Prostate gland (tissue), 2 donors: ENCODE measurements around the gene LURAP1L. TPM values are rescaled to one million over a fixed set of nuclear protein-coding genes. Genes with fewer than 3 reads are reported as not detected.

Experiments used
- DNase-seq: peaks from one replicate; pipeline ENCODE4 v3.0.0-alpha.2; 2019; ENCODE audit warnings: low spot score
- H3K27ac ChIP-seq, 2 donors: fragments of 200-600 bp; sonication (generic); 2 replicates each; pipeline ENCODE4 v1.5.1; 2017 to 2019
- H3K27me3 ChIP-seq: fragments of 200-600 bp; sonication (generic); replicated peaks from 2 replicates; pipeline ENCODE4 v1.5.1; 2019; ENCODE audit not compliant: insufficient read depth
- H3K36me3 ChIP-seq, 2 donors: fragments of 200-600 bp; sonication (generic); 1 replicate in 1 of 2; 2 replicates in 1 of 2; pipeline versions ENCODE4 v1.5.1 to v1.8.1; 2017 to 2019
- H3K4me1 ChIP-seq: fragments of 200-600 bp; sonication (generic); replicated peaks from 2 replicates; pipeline ENCODE4 v1.5.1; 2019
- H3K4me3 ChIP-seq, 2 donors: fragments of 200-600 bp; sonication (generic); 2 replicates each; pipeline ENCODE4 v1.5.1; 2017 to 2019
- H3K9me3 ChIP-seq: fragments of 200-600 bp; sonication (generic); 2 replicates; pipeline ENCODE4 v1.5.1; 2017
- POLR2A ChIP-seq: fragments of 450-650 bp; IDR thresholded peaks from one replicate; pipeline ENCODE4 v1.6.1; 2016; ENCODE audit warnings: antibody characterized with exemption, mild to moderate bottlenecking
- POLR2AphosphoS5 ChIP-seq: sonication (generic); formaldehyde crosslinking; IDR thresholded peaks from one replicate; pipeline ENCODE4 v1.6.1; 2017; ENCODE audit warnings: antibody characterized with exemption
- WGBS: methylation state at CpG from one replicate; pipeline ENCODE4 v1.1.5; 2018; 5-methylcytosine and 5-hydroxymethylcytosine counted together
- intact Hi-C: fragments of 100-400 bp; cut with DNase I; formaldehyde crosslinking; loops from one replicate; pipeline ENCODE4 v1.14.2; 2022
- total RNA-seq, 2 donors: library from RNA; depleted of rRNA; stranded (reverse); fragments of >200 nt; gene quantifications; one replicate each; pipeline ENCODE4 v1.1.0, GENCODE V29; 2016
- TF ChIP-seq, protein P1 (sequence below), 4 experiments: fragments of 200-600 bp in 2 of 4; fragments of 450-650 bp in 2 of 4; sonication (generic) in 2 of 4; IDR thresholded peaks; 1 replicate in 3 of 4; 2 replicates in 1 of 4; pipeline ENCODE4 v1.5.1; 2016 to 2019; ENCODE audit warnings: antibody characterized with exemption in 4 of 4, mild to moderate bottlenecking in 2 of 4, moderate library complexity in 2 of 4

The LURAP1L gene
- total RNA-seq, 2 donors from 2014 or later = 2.7 to 8.8 TPM

DNA sequence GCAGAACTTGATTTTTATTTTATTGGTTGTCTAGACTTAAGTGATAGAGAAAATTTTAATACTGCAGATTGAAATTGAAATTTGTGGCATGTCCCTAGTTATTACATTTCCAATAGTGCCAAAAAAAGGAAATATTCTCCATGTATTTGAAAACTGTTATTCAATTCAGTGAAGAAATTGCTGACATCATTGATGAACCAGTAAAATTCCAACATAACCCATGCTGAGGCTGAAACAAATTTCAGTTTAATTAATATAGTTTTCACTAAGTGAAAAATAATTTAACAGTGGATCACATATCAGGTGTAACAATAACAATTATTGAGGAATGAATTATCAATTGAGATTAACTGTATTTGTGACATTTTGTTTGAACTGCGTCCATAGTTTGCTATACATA, 38.7 kb downstream of the LURAP1L start:
- Histone ChIP-seq H3K27ac (no peak overlapping the region), H3K4me3 (no peak overlapping the region), H3K27me3 (no peaks in the 10 kb centered on the region), H3K9me3 (no peaks in the 10 kb centered on the region), H3K4me1 (no peaks in the 10 kb centered on the region), H3K36me3 (no peaks in the 10 kb centered on the region)
- 95% methylated on average over 1 of the region's 1 CpG for WGBS
- TF ChIP-seq, protein P1, sequence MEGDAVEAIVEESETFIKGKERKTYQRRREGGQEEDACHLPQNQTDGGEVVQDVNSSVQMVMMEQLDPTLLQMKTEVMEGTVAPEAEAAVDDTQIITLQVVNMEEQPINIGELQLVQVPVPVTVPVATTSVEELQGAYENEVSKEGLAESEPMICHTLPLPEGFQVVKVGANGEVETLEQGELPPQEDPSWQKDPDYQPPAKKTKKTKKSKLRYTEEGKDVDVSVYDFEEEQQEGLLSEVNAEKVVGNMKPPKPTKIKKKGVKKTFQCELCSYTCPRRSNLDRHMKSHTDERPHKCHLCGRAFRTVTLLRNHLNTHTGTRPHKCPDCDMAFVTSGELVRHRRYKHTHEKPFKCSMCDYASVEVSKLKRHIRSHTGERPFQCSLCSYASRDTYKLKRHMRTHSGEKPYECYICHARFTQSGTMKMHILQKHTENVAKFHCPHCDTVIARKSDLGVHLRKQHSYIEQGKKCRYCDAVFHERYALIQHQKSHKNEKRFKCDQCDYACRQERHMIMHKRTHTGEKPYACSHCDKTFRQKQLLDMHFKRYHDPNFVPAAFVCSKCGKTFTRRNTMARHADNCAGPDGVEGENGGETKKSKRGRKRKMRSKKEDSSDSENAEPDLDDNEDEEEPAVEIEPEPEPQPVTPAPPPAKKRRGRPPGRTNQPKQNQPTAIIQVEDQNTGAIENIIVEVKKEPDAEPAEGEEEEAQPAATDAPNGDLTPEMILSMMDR (IDR thresholded peaks at IDR 0.05) = no peak
- no peak for TF ChIP-seq POLR2AphosphoS5
- no peak for TF ChIP-seq POLR2A
- intact Hi-C loops = loop anchor here (5.0 kb wide), 1 partner anchor 36 kb away; the partner anchor contains the start of gene LURAP1L
- DNase-seq = no peak

DNA sequence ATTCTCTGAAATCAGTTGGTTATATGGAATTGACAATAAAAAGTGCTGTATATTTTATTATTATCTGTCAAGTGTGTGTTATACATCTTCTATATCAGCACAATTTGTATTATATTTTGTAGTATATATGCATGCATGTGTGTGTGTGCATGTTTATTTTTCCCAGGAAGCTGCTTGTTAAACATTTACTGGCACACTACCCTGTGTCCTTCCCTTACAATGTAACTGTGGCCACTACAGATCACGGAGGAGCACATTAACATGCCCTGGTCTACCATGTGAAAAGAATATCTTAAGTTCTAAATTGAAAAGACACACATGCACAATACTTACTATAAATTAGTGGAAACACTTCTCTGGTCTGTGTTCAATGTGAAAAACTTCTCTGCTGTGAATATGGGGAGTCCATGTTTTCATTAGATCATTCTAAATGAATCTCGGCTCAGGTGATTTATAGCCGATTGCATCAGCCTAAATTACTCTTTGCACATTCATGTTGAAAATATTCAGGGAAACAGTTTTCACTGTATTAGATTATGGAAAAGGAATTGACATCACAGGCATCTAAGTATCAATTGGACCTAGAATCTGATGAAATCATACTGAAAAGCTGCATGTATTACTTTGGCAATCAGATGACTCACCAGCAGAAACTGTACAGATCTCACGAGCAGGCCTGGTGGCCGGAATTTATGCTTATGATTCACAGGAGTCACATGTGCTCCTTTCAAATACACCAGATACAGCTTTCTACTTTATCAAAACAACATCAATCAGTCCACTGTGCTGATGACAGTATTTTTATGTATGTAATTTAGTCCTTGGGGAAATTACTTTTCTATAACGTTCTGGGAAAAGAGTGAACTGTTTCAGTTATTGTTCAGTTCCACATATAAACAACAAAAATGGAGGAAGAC, 39.4 kb downstream of the LURAP1L start:
- TF ChIP-seq, protein P1 (IDR thresholded peaks at IDR 0.05) = peak in 2 of 4 experiments; percentile 41 to 50
- TF ChIP-seq POLR2A (no peak), POLR2AphosphoS5 (peak; percentile 71)
- Histone ChIP-seq H3K9me3 (no peaks in the 10 kb centered on the region), H3K36me3 (no peaks in the 10 kb centered on the region), H3K4me3 (no peak overlapping the region), H3K4me1 (no peaks in the 10 kb centered on the region), H3K27me3 (no peaks in the 10 kb centered on the region), H3K27ac (peak overlapping the region; percentile 26 to 53)
- peak; percentile 44 for DNase-seq
- WGBS = 14% methylated on average over 6 of the region's 6 CpGs
- intact Hi-C loops = loop anchor here (5.0 kb wide), 1 partner anchor 37 kb away; the partner anchor contains the start of gene LURAP1L

GRCh38 chr9:12814877-12815237, 40.0 kb downstream of the LURAP1L start:
- Histone ChIP-seq H3K27me3 (no peaks in the 10 kb centered on the region), H3K27ac (peak overlapping the region; percentile 26 to 53), H3K4me1 (no peaks in the 10 kb centered on the region), H3K9me3 (no peaks in the 10 kb centered on the region), H3K4me3 (no peak overlapping the region), H3K36me3 (no peaks in the 10 kb centered on the region)
- intact Hi-C loops = loop anchor here (5.0 kb wide), 1 partner anchor 38 kb away; the partner anchor contains the start of gene LURAP1L
- no peak for DNase-seq
- TF ChIP-seq, protein P1 (IDR thresholded peaks at IDR 0.05) = no peak
- TF ChIP-seq POLR2A (no peak), POLR2AphosphoS5 (no peak)

GRCh38 chr9:12815888-12816287, 41.1 kb downstream of the LURAP1L start:
- no peak overlapping the region for H3K4me3 ChIP-seq
- WGBS = 93% methylated on average over 5 of the region's 5 CpGs
- H3K27ac ChIP-seq = no peak overlapping the region
- H3K36me3 ChIP-seq = no peaks in the 10 kb centered on the region
- no peaks in the 10 kb centered on the region for H3K4me1 ChIP-seq
- no peaks in the 10 kb centered on the region for H3K27me3 ChIP-seq
- H3K9me3 ChIP-seq = no peaks in the 10 kb centered on the region
- TF ChIP-seq, protein P1 (IDR thresholded peaks at IDR 0.05) = no peak
- TF ChIP-seq POLR2AphosphoS5 = no peak
- no peak for TF ChIP-seq POLR2A
- DNase-seq = no peak
- intact Hi-C loops = no loop called here
